HL-60 (cell line): ENCODE data around the gene ZSWIM4.
A peak's percentile ranks its signal among the peaks of the same experiment; 100 is the strongest.

Source experiments
- CTCF ChIP-seq: IDR thresholded peaks from one replicate; pipeline ENCODE4 v1.5.1; 2011; ENCODE audit warnings: low read length, control low read depth, inconsistent platforms; ENCODE audit not compliant: insufficient read depth
- GABPA ChIP-seq: IDR thresholded peaks from 2 replicates; pipeline ENCODE4 v1.6.1; 2012; ENCODE audit warnings: low read depth
- POLR2AphosphoS5 ChIP-seq: IDR thresholded peaks from 2 replicates; pipeline ENCODE4 v1.6.1; 2012; ENCODE audit warnings: low read depth

DNA sequence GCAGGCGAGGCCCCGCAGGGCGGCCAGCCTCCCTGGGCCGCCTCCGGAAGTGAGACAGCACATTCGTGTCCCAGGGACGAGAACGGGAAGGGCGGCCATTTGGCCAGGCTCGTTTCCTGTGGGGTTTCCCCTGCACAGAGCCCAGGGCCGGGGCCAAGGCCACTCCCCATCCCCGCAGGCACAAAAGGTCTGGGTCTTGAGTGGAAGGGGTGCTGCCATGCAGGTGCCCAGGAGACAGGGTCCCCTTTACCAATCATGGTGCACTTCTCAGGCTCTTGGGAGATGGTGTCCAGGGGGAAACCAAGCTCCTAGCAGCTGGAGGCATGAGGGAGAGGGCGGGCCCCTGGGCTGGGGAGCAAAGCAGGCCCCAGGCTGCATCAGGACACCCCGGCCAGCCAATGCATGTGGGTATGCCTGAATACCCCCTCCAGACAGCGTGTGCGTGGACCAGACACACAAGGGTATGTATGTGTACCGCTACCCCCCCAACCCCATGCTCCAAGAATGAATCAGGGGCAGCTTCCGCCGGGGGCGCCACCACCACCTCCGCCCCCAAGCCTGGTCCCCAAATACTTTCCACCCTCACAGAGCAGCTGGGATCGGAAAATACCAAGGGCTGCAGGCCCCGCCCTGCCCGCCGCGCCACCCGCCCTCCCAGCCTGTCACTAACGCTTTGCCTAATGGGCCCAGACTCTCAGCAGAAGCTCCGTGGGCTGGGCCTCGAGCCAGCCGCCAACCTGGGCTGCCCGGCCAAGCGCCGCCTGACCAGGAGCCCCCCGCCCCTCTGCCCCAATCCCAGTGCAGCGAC, 44.1 kb downstream of the ZSWIM4 start:
- TF ChIP-seq CTCF, result no peak
- TF ChIP-seq GABPA, result peak; percentile 64; the same call in 1 of the 2 replicates
- peak; percentile 85 for TF ChIP-seq POLR2AphosphoS5
